ENCODE measurements around the gene TBCA. TPM values are rescaled to one million over a fixed set of nuclear protein-coding genes. Genes with fewer than 3 reads are reported as not detected.

The TBCA gene
- total and polyA plus RNA-seq, 2 experiments from 2014 or later, result 117 to 814 TPM

GRCh38 chr5:77683171-77683732 is 92.9 kb downstream of the TBCA start (continued):
- TF ChIP-seq ZNF462 (CRISPR knock-in tag; IDR thresholded peaks at IDR 0.05) (no peak), ZNF331 (CRISPR knock-in tag; IDR thresholded peaks at IDR 0.05; ENCODE audit: low read depth) (no peak), ZNF114 (CRISPR knock-in tag; IDR thresholded peaks at IDR 0.05) (no peak), JUNB (IDR thresholded peaks at IDR 0.05; ENCODE audit: unreplicated experiment) (no peak), POLR2AphosphoS5 (IDR thresholded peaks at IDR 0.05; ENCODE audit: low read depth) (no peak), STAT1 (IDR thresholded peaks at IDR 0.05; ENCODE audit: unreplicated experiment) (no peak), REST (IDR thresholded peaks at IDR 0.05; ENCODE audit: unreplicated experiment) (no peak)
